Loucy (cell line): ENCODE results near the gene KDM4B.

ENCODE experiments used
- EZH2phosphoT487 ChIP-seq: fragments of 200-600 bp; IDR thresholded peaks from 2 replicates; pipeline ENCODE4 v1.6.1; 2018; ENCODE audit warnings: antibody characterized with exemption, mild to moderate bottlenecking, moderate library complexity, borderline replicate concordance
- TF ChIP-seq, protein P1 (sequence below): fragments of 200-600 bp; sonication (generic); conservative IDR thresholded peaks from 2 replicates; pipeline ENCODE4 v1.5.1; 2014; ENCODE audit warnings: mild to moderate bottlenecking, antibody characterized with exemption, low read length

- TF ChIP-seq, protein P1, sequence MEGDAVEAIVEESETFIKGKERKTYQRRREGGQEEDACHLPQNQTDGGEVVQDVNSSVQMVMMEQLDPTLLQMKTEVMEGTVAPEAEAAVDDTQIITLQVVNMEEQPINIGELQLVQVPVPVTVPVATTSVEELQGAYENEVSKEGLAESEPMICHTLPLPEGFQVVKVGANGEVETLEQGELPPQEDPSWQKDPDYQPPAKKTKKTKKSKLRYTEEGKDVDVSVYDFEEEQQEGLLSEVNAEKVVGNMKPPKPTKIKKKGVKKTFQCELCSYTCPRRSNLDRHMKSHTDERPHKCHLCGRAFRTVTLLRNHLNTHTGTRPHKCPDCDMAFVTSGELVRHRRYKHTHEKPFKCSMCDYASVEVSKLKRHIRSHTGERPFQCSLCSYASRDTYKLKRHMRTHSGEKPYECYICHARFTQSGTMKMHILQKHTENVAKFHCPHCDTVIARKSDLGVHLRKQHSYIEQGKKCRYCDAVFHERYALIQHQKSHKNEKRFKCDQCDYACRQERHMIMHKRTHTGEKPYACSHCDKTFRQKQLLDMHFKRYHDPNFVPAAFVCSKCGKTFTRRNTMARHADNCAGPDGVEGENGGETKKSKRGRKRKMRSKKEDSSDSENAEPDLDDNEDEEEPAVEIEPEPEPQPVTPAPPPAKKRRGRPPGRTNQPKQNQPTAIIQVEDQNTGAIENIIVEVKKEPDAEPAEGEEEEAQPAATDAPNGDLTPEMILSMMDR, result no peak
- no peak for TF ChIP-seq EZH2phosphoT487
Observed at GRCh38 chr19:5096536-5096935, 127.6 kb downstream of the KDM4B start.
